ENCODE data around the gene CHAT. TPM values are rescaled to one million over a fixed set of nuclear protein-coding genes. Genes with fewer than 3 reads are reported as not detected.

The CHAT gene
- total RNA-seq, 1 donor = not detected

- H3K4me1 ChIP-seq (ENCODE audit: insufficient read depth, low read length) = no peaks in the 10 kb centered on the region
- no peak overlapping the region for H3K4me3 ChIP-seq (ENCODE audit: low read length)
- H3K9me3 ChIP-seq (ENCODE audit: low read depth, low read length) = no peaks in the 10 kb centered on the region
- H3K27me3 ChIP-seq (ENCODE audit: insufficient read depth, low read length) = peaks cover 21% of the 10 kb centered on the region
Measured at GRCh38 chr10:49605216-49605938, 8.5 kb upstream of the CHAT start.

GRCh38 chr10:49605939-49606509 is 7.8 kb upstream of the CHAT start:
- H3K27me3 ChIP-seq (ENCODE audit: insufficient read depth, low read length) = peaks cover 24% of the 10 kb centered on the region
- no peaks in the 10 kb centered on the region for H3K4me1 ChIP-seq (ENCODE audit: insufficient read depth, low read length)
- H3K9me3 ChIP-seq (ENCODE audit: low read depth, low read length) = no peaks in the 10 kb centered on the region
- no peak overlapping the region for H3K4me3 ChIP-seq (ENCODE audit: low read length)

GRCh38 chr10:49606981-49607535 is 6.8 kb upstream of the CHAT start:
- Histone ChIP-seq H3K4me3 (ENCODE audit: low read length) (no peak overlapping the region), H3K4me1 (ENCODE audit: insufficient read depth, low read length) (no peaks in the 10 kb centered on the region), H3K27me3 (ENCODE audit: insufficient read depth, low read length) (peaks cover 34% of the 10 kb centered on the region), H3K9me3 (ENCODE audit: low read depth, low read length) (no peaks in the 10 kb centered on the region)

GRCh38 chr10:49608166-49609005 is 5.5 kb upstream of the CHAT start:
- Histone ChIP-seq H3K9me3 (ENCODE audit: low read depth, low read length) (no peaks in the 10 kb centered on the region), H3K4me1 (ENCODE audit: insufficient read depth, low read length) (no peaks in the 10 kb centered on the region), H3K27me3 (ENCODE audit: insufficient read depth, low read length) (peaks cover 47% of the 10 kb centered on the region), H3K4me3 (ENCODE audit: low read length) (no peak overlapping the region)

GRCh38 chr10:49609006-49609282 is 4.9 kb upstream of the CHAT start:
- Histone ChIP-seq H3K9me3 (ENCODE audit: low read depth, low read length) (no peaks in the 10 kb centered on the region), H3K27me3 (ENCODE audit: insufficient read depth, low read length) (peaks cover 52% of the 10 kb centered on the region), H3K4me3 (ENCODE audit: low read length) (no peak overlapping the region), H3K4me1 (ENCODE audit: insufficient read depth, low read length) (no peaks in the 10 kb centered on the region)

- H3K27me3 ChIP-seq (ENCODE audit: insufficient read depth, low read length) = peaks cover 54% of the 10 kb centered on the region
- no peak overlapping the region for H3K4me3 ChIP-seq (ENCODE audit: low read length)
- no peaks in the 10 kb centered on the region for H3K4me1 ChIP-seq (ENCODE audit: insufficient read depth, low read length)
- H3K9me3 ChIP-seq (ENCODE audit: low read depth, low read length) = no peaks in the 10 kb centered on the region
Measured at GRCh38 chr10:49609283-49610113, 4.3 kb upstream of the CHAT start.

- Histone ChIP-seq H3K27me3 (ENCODE audit: insufficient read depth, low read length) (peaks cover 59% of the 10 kb centered on the region), H3K4me3 (ENCODE audit: low read length) (no peak within 1 kb of the TSS), H3K9me3 (ENCODE audit: low read depth, low read length) (no peaks in the 10 kb centered on the region), H3K4me1 (ENCODE audit: insufficient read depth, low read length) (no peaks in the 10 kb centered on the region)
Measured at GRCh38 chr10:49610114-49610457, 3.8 kb upstream of the CHAT start, which contains the start of gene SLC18A3. Gene SLC18A3, plus strand, starts transcription at chr10:49610310. Its CDS starts 431 bp downstream, at chr10:49610741.

GRCh38 chr10:49610458-49611165 is 3.2 kb upstream of the CHAT start:
- H3K4me1 ChIP-seq (ENCODE audit: insufficient read depth, low read length) = no peaks in the 10 kb centered on the region
- no peak overlapping the region for H3K4me3 ChIP-seq (ENCODE audit: low read length)
- H3K27me3 ChIP-seq (ENCODE audit: insufficient read depth, low read length) = peaks cover 63% of the 10 kb centered on the region
- H3K9me3 ChIP-seq (ENCODE audit: low read depth, low read length) = no peaks in the 10 kb centered on the region

GRCh38 chr10:49611166-49611815 is 2.5 kb upstream of the CHAT start:
- Histone ChIP-seq H3K9me3 (ENCODE audit: low read depth, low read length) (no peaks in the 10 kb centered on the region), H3K27me3 (ENCODE audit: insufficient read depth, low read length) (peaks cover 63% of the 10 kb centered on the region), H3K4me1 (ENCODE audit: insufficient read depth, low read length) (no peaks in the 10 kb centered on the region), H3K4me3 (ENCODE audit: low read length) (no peak overlapping the region)

- H3K4me3 ChIP-seq (ENCODE audit: low read length) = no peak overlapping the region
- H3K27me3 ChIP-seq (ENCODE audit: insufficient read depth, low read length) = peaks cover 63% of the 10 kb centered on the region
- H3K4me1 ChIP-seq (ENCODE audit: insufficient read depth, low read length) = no peaks in the 10 kb centered on the region
- H3K9me3 ChIP-seq (ENCODE audit: low read depth, low read length) = no peaks in the 10 kb centered on the region
Measured at GRCh38 chr10:49611816-49612512, 1.9 kb upstream of the CHAT start.

GRCh38 chr10:49612513-49613164 is 1.2 kb upstream of the CHAT start:
- no peaks in the 10 kb centered on the region for H3K4me1 ChIP-seq (ENCODE audit: insufficient read depth, low read length)
- no peaks in the 10 kb centered on the region for H3K9me3 ChIP-seq (ENCODE audit: low read depth, low read length)
- H3K4me3 ChIP-seq (ENCODE audit: low read length) = no peak overlapping the region
- peaks cover 59% of the 10 kb centered on the region for H3K27me3 ChIP-seq (ENCODE audit: insufficient read depth, low read length)

GRCh38 chr10:49613165-49613881 is 514 bp upstream of the CHAT start:
- Histone ChIP-seq H3K9me3 (ENCODE audit: low read depth, low read length) (no peaks in the 10 kb centered on the region), H3K4me3 (ENCODE audit: low read length) (no peak overlapping the region), H3K4me1 (ENCODE audit: insufficient read depth, low read length) (no peaks in the 10 kb centered on the region), H3K27me3 (ENCODE audit: insufficient read depth, low read length) (peaks cover 52% of the 10 kb centered on the region)
